Astrocyte of the cerebellum (primary cell): ENCODE results near the gene SH2D3C.

Experiments
- DNase-seq: peaks from one replicate; pipeline ENCODE4 v3.0.0-alpha.2; 2011; ENCODE audit warnings: low read depth
- H3K4me3 ChIP-seq: 2 replicates; pipeline ENCODE4 v1.5.1; 2011; ENCODE audit warnings: mild to moderate bottlenecking, low read depth, low read length, moderate library complexity
- in situ Hi-C: cut with HindIII; loops from 2 replicates; pipeline ENCODE4 v1.10.0; 2017; ENCODE audit warnings: low sequenced_read_pairs
- TF ChIP-seq, protein P1 (sequence below): IDR thresholded peaks from 2 replicates; pipeline ENCODE4 v1.5.1; 2012; ENCODE audit warnings: low read length, low read depth, moderate library complexity, mild to moderate bottlenecking; ENCODE audit errors: missing control alignments

SH2D3C gene

DNA sequence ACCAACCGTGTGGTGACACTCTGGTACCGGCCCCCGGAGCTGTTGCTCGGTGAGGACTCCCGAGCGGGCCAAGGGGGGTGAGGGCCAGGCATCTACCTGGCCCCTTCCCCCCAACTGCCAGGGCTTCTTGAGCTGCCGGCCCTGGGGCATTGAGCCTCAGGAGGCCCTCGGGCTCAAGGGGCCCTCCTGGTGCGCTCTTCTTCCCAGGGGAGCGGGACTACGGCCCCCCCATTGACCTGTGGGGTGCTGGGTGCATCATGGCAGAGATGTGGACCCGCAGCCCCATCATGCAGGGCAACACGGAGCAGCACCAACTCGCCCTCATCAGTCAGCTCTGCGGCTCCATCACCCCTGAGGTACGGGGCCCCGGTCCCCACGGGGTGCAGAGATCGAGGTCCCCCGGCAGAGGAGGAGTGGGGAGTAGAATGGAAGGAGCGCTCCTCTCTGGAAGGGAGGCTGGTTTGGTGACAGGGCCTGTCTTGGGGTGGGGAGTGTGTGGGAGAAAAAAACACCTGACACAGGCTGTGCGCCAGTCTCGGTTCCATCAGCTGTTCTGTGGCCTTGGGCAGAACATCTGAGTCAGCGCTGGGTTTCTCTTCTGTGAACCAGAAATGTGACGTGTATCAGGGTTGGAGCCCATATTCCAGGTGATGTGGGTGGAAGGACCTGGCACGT, 10.0 kb upstream of the SH2D3C start:
- TF ChIP-seq, protein P1, sequence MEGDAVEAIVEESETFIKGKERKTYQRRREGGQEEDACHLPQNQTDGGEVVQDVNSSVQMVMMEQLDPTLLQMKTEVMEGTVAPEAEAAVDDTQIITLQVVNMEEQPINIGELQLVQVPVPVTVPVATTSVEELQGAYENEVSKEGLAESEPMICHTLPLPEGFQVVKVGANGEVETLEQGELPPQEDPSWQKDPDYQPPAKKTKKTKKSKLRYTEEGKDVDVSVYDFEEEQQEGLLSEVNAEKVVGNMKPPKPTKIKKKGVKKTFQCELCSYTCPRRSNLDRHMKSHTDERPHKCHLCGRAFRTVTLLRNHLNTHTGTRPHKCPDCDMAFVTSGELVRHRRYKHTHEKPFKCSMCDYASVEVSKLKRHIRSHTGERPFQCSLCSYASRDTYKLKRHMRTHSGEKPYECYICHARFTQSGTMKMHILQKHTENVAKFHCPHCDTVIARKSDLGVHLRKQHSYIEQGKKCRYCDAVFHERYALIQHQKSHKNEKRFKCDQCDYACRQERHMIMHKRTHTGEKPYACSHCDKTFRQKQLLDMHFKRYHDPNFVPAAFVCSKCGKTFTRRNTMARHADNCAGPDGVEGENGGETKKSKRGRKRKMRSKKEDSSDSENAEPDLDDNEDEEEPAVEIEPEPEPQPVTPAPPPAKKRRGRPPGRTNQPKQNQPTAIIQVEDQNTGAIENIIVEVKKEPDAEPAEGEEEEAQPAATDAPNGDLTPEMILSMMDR, result no peak
- no peak for DNase-seq
- no peak overlapping the region for H3K4me3 ChIP-seq
- in situ Hi-C loops, result no loop called here

- TF ChIP-seq, protein P1, result peak; percentile 60
- H3K4me3 ChIP-seq, result peak overlapping the region; percentile 93
- DNase-seq, result no peak
- in situ Hi-C loops, result no loop called here
These were observed 8.3 kb upstream of the SH2D3C start for GRCh38 chr9:127786773-127787104.

DNA sequence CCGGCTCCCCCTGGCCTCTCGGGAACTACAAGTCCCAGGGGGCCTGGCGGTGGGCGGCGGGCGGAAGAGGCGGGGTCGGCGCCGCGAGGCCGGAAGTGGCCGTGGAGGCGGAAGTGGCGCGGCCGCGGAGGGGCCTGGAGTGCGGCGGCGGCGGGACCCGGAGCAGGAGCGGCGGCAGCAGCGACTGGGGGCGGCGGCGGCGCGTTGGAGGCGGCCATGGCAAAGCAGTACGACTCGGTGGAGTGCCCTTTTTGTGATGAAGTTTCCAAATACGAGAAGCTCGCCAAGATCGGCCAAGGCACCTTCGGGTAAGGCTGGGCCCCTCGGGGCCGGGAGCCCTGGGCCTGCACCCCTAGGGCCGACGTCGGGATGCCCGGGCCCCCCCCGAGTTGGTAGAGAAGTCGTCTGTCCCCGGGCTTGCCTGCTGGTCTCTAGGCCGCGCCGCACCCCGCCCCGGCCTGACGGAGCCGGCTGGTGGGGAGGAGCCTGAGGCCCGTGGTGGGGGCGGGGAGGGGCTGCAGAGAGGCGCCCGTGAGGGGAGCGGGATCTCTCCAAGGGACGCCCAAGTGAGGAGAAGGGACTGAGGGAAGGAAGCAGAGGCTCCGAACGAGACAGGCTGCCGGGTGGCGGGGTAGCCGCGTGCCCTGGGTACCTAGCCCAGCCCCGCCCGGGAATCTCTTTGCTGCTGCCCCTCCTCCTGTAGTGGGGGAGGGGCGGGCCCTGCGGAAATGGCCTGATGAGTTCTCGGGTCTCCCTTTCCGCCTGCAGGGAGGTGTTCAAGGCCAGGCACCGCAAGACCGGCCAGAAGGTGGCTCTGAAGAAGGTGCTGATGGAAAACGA, 7.7 kb upstream of the SH2D3C start, which contains the start of gene CDK9:
CDK9 (plus strand) TSS at position 102 of the 840 bp plus-strand sequence; CDS start at position 217, 115 bp downstream.
- in situ Hi-C loops, result no loop called here
- TF ChIP-seq, protein P1, result no peak
- DNase-seq, result peak; percentile 74
- H3K4me3 ChIP-seq, result peak within 1 kb of the TSS; percentile 93

- TF ChIP-seq, protein P1, result peak; percentile 76
- no peak for DNase-seq
- in situ Hi-C loops, result no loop called here
- peak overlapping the region; percentile 93 for H3K4me3 ChIP-seq
These were observed 6.8 kb upstream of the SH2D3C start for GRCh38 chr9:127785023-127785932.

DNA sequence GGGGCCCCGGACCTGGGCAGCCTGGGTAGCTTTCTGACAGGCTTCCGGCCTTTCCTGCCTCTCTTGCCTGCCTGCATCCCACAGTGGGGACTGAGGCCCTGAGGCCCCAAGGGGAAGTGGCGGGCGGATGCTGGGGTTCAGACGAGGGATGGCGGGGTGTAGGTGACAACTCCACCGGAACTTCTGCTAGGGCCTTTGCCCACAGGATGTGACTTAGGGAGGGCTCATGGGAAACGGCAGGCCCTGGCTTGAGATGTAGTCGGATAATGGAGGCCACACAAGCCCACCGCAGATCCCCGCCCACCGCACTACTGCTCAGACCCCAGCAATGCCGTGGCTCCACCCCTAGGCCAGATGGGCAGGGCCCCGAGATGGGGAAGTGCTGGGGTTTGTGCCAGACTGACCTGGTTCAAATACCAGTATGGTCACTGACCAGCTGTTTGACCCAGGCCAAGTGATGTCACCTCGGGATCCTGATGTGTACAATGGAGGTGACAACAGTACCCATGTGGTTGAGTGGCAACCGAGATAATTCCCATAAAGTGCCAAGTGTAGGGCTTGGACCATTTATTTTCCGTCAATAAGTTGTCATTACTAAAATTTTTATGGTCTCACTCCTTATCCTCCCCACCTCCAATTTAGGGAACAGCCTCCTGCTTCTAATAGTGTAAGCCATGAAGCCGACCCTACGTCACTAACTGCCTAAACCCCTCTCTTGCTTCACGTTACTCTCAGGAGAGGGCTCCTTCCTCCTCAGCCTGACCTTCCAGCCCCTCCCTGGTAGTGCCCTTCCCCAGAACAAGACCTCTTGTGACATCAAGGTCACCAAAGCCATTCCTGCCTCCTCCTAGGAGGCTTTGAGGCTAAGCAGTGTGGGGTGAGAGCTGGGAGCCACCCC, 4.9 kb upstream of the SH2D3C start:
- H3K4me3 ChIP-seq, result no peak overlapping the region
- TF ChIP-seq, protein P1, result no peak
- in situ Hi-C loops, result no loop called here
- DNase-seq, result no peak
